CD14-positive monocyte (primary cell): Measurements from ENCODE around the gene VPS26C. TPM values are rescaled to one million over a fixed set of nuclear protein-coding genes. Genes with fewer than 3 reads are reported as not detected.
A peak's percentile ranks its signal among the peaks of the same experiment; 100 is the strongest.

ENCODE experiments used
- DNase-seq, 3 donors: peaks; one replicate each; pipeline ENCODE4 v3.0.0-alpha.2; 2011 to 2022
- H2AFZ ChIP-seq: 2 replicates; pipeline ENCODE4 v1.6.0; 2012; ENCODE audit warnings: mild to moderate bottlenecking, low read depth, low read length, inconsistent platforms; ENCODE audit not compliant: insufficient read depth, poor library complexity, severe bottlenecking
- H3K27ac ChIP-seq, 2 donors: 1 replicate in 1 of 2; 2 replicates in 1 of 2; pipeline ENCODE4 v1.5.1; 2012 to 2013; ENCODE audit warnings: low read length in 2 of 2, control low read depth in 1 of 2, inconsistent platforms in 1 of 2, low read depth in 1 of 2, mild to moderate bottlenecking in 1 of 2
- H3K27me3 ChIP-seq, 2 donors: one replicate each; pipeline versions ENCODE4 v1.6.0 to v1.6.1; 2011 to 2013; ENCODE audit warnings: low read length in 2 of 2; ENCODE audit not compliant: control insufficient read depth in 2 of 2, insufficient read depth in 2 of 2
- H3K36me3 ChIP-seq, 2 donors: replicated peaks in 1 of 2; 1 replicate in 1 of 2; 2 replicates in 1 of 2; pipeline versions ENCODE4 v1.5.1 to v1.6.1; 2012 to 2013; ENCODE audit warnings: low read length in 2 of 2, control low read depth in 1 of 2, inconsistent platforms in 1 of 2, mild to moderate bottlenecking in 1 of 2; ENCODE audit not compliant: insufficient read depth in 2 of 2, control insufficient read depth in 1 of 2
- H3K4me1 ChIP-seq, 2 donors: 1 replicate in 1 of 2; 2 replicates in 1 of 2; pipeline versions ENCODE4 v1.5.1 to v1.6.1; 2012 to 2013; ENCODE audit warnings: low read length in 2 of 2, control low read depth in 1 of 2, inconsistent platforms in 1 of 2, mild to moderate bottlenecking in 1 of 2, moderate library complexity in 1 of 2; ENCODE audit not compliant: insufficient read depth in 2 of 2, control insufficient read depth in 1 of 2
- H3K4me2 ChIP-seq: replicated peaks from 2 replicates; pipeline ENCODE3; 2012; ENCODE audit warnings: low read length, moderate library complexity, mild to moderate bottlenecking; ENCODE audit not compliant: poor library complexity, severe bottlenecking; ENCODE audit errors: extremely low read depth
- H3K4me3 ChIP-seq, 3 experiments: fragments of 200-600 bp in 1 of 3; sonication (generic) in 1 of 3; replicated peaks in 1 of 3; 1 replicate in 2 of 3; 2 replicates in 1 of 3; pipeline ENCODE4 v1.5.1; 2011 to 2013; ENCODE audit warnings: low read length in 3 of 3, mild to moderate bottlenecking in 3 of 3, control low read depth in 2 of 3, low read depth in 2 of 3, inconsistent platforms in 1 of 3, moderate library complexity in 1 of 3
- H3K79me2 ChIP-seq: 2 replicates; pipeline ENCODE4 v1.6.0; 2012; ENCODE audit warnings: mild to moderate bottlenecking, control low read depth, inconsistent platforms, low read length, moderate library complexity; ENCODE audit not compliant: insufficient read depth
- H3K9ac ChIP-seq: 2 replicates; pipeline ENCODE4 v1.6.0; 2017; ENCODE audit warnings: low read length, mild to moderate bottlenecking; ENCODE audit not compliant: insufficient read depth, poor library complexity, severe bottlenecking
- H3K9me3 ChIP-seq, 2 donors: replicated peaks in 1 of 2; 1 replicate in 1 of 2; 2 replicates in 1 of 2; pipeline versions ENCODE4 v1.5.1 to v1.6.1; 2012 to 2013; ENCODE audit warnings: low read length in 2 of 2, control low read depth in 1 of 2; ENCODE audit not compliant: control insufficient read depth in 1 of 2, insufficient read depth in 1 of 2
- H4K20me1 ChIP-seq: 2 replicates; pipeline ENCODE4 v1.6.0; 2012; ENCODE audit warnings: mild to moderate bottlenecking, low read length, control low read depth, moderate library complexity; ENCODE audit not compliant: insufficient read depth
- H3K27ac Mint-ChIP-seq, 7 donors: one replicate each; pipeline ENCODE4 v1.8.0; 2020; ENCODE audit warnings: mild to moderate bottlenecking in 7 of 7, mixed read lengths in 7 of 7, moderate library complexity in 6 of 7, inconsistent platforms in 2 of 7
- H3K27me3 Mint-ChIP-seq, 3 donors: one replicate each; pipeline ENCODE4 v1.8.0; 2021 to 2022; ENCODE audit warnings: low read depth in 3 of 3, mild to moderate bottlenecking in 3 of 3, mixed read lengths in 3 of 3, moderate library complexity in 3 of 3, inconsistent platforms in 1 of 3
- H3K36me3 Mint-ChIP-seq, 2 donors: one replicate each; pipeline ENCODE4 v1.8.0; 2020; ENCODE audit warnings: mixed read lengths in 2 of 2, inconsistent platforms in 1 of 2, mild to moderate bottlenecking in 1 of 2
- H3K4me1 Mint-ChIP-seq: one replicate; pipeline ENCODE4 v1.8.0; 2020; ENCODE audit warnings: mild to moderate bottlenecking, mixed read lengths
- H3K4me3 Mint-ChIP-seq, 2 donors: one replicate each; pipeline ENCODE4 v1.8.0; 2020; ENCODE audit warnings: mild to moderate bottlenecking in 2 of 2, mixed read lengths in 2 of 2, moderate library complexity in 1 of 2
- H3K9me3 Mint-ChIP-seq, 7 donors: one replicate each; pipeline ENCODE4 v1.8.0; 2020 to 2022; ENCODE audit warnings: mixed read lengths in 7 of 7, mild to moderate bottlenecking in 6 of 7, moderate library complexity in 6 of 7, inconsistent platforms in 2 of 7
- CTCF ChIP-seq: fragments of 200-600 bp; IDR thresholded peaks from one replicate; pipeline ENCODE4 v1.8.0; 2022; ENCODE audit warnings: antibody characterized with exemption, mild to moderate bottlenecking
- WGBS: methylation state at CpG from one replicate; pipeline ENCODE4 v1.1.5; 2013; ENCODE audit warnings: missing lambda C conversion rate; ENCODE audit not compliant: insufficient coverage; 5-methylcytosine and 5-hydroxymethylcytosine counted together
- intact Hi-C, 2 donors: fragments of 100-400 bp; cut with micrococcal nuclease; formaldehyde crosslinking; loops; one replicate each; pipeline versions ENCODE4 v1.15.0 to v1.15.1; 2023
- polyA plus RNA-seq, 3 donors: library from polyadenylated mRNA; depleted of rRNA in 1 of 3; unstranded in 2 of 3; stranded (reverse) in 1 of 3; fragments of 300-500 nt in 2 of 3; fragments of >200 nt in 1 of 3; fragmentation: Illumina TruSeq in 2 of 3; gene quantifications; 1 replicate in 2 of 3; 2 replicates in 1 of 3; pipeline ENCODE4 v1.2.3, GENCODE V29; 2012 to 2021

VPS26C gene
- polyA plus RNA-seq, 3 donors = 45.4 to 75.4 (median 69.3) TPM

- H3K4me2 ChIP-seq = no peak overlapping the region
- Mint-ChIP-seq H3K36me3 (peaks cover 87 to 93% of the 10 kb centered on the region in 2 donors), H3K9me3 (peaks cover 0 to 2% (median 0%) of the 10 kb centered on the region in 7 donors), H3K27me3 (no peaks in the 10 kb centered on the region), H3K27ac (peak overlapping the region in 2 of 7 donors; percentile 43 to 74), H3K4me3 (no peak overlapping the region), H3K4me1 (no peaks in the 10 kb centered on the region)
- H3K79me2 ChIP-seq = no peaks in the 10 kb centered on the region
- no peaks in the 10 kb centered on the region for H3K9me3 ChIP-seq
- TF ChIP-seq CTCF = no peak
- H2AFZ ChIP-seq = no peak overlapping the region
- intact Hi-C loops = no loop called here
- no peak overlapping the region for H3K9ac ChIP-seq
- no peaks in the 10 kb centered on the region for H3K4me1 ChIP-seq
- H3K36me3 ChIP-seq = peaks cover 79 to 93% of the 10 kb centered on the region in 2 donors
- H3K27ac ChIP-seq = no peak overlapping the region
- H3K4me3 ChIP-seq = no peak overlapping the region
- no peaks in the 10 kb centered on the region for H3K27me3 ChIP-seq
- DNase-seq = no peak
- 100% methylated on average over 8 of the region's 12 CpGs for WGBS
- H4K20me1 ChIP-seq = peaks cover 6% of the 10 kb centered on the region
Observed at GRCh38 chr21:37231249-37231645, 35.9 kb downstream of the VPS26C start.

- Mint-ChIP-seq H3K4me3 (no peak overlapping the region), H3K4me1 (peaks cover 3% of the 10 kb centered on the region), H3K27me3 (no peaks in the 10 kb centered on the region), H3K9me3 (peaks cover 0 to 2% (median 0%) of the 10 kb centered on the region in 7 donors), H3K36me3 (peaks cover 88 to 94% of the 10 kb centered on the region in 2 donors), H3K27ac (peak overlapping the region in 2 of 7 donors; percentile 27 to 74)
- intact Hi-C loops = no loop called here
- H3K9ac ChIP-seq = no peak overlapping the region
- no peak for DNase-seq
- H3K27ac ChIP-seq = no peak overlapping the region
- no peak for TF ChIP-seq CTCF
- no peaks in the 10 kb centered on the region for H3K79me2 ChIP-seq
- 96% methylated on average over 21 of the region's 23 CpGs for WGBS
- H4K20me1 ChIP-seq = peaks cover 6% of the 10 kb centered on the region
- H3K27me3 ChIP-seq = no peaks in the 10 kb centered on the region
- H3K4me1 ChIP-seq = peaks cover 0 to 4% of the 10 kb centered on the region in 2 donors
- no peak overlapping the region for H3K4me3 ChIP-seq
- no peak overlapping the region for H3K4me2 ChIP-seq
- H3K36me3 ChIP-seq = peaks cover 81 to 94% of the 10 kb centered on the region in 2 donors
- no peak overlapping the region for H2AFZ ChIP-seq
- no peaks in the 10 kb centered on the region for H3K9me3 ChIP-seq
Observed at GRCh38 chr21:37230632-37231248, 36.4 kb downstream of the VPS26C start.
